Measurements from ENCODE around the gene TBC1D5.

GRCh38 chr3:17181413-17181907 lies 561.0 kb downstream of the TBC1D5 start:
- no peak for TF ChIP-seq SUZ12 (IDR thresholded peaks at IDR 0.05; ENCODE audit: low read length)
- TF ChIP-seq, protein P1, sequence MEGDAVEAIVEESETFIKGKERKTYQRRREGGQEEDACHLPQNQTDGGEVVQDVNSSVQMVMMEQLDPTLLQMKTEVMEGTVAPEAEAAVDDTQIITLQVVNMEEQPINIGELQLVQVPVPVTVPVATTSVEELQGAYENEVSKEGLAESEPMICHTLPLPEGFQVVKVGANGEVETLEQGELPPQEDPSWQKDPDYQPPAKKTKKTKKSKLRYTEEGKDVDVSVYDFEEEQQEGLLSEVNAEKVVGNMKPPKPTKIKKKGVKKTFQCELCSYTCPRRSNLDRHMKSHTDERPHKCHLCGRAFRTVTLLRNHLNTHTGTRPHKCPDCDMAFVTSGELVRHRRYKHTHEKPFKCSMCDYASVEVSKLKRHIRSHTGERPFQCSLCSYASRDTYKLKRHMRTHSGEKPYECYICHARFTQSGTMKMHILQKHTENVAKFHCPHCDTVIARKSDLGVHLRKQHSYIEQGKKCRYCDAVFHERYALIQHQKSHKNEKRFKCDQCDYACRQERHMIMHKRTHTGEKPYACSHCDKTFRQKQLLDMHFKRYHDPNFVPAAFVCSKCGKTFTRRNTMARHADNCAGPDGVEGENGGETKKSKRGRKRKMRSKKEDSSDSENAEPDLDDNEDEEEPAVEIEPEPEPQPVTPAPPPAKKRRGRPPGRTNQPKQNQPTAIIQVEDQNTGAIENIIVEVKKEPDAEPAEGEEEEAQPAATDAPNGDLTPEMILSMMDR (IDR thresholded peaks at IDR 0.05; ENCODE audit: control extremely low read depth in 1 of 3, insufficient read depth in 1 of 3, low read depth in 1 of 3, low read length in 3 of 3), result no peak
- TF ChIP-seq JUN (IDR thresholded peaks at IDR 0.05; ENCODE audit: low read depth, low read length), result no peak
- TF ChIP-seq NRF1 (IDR thresholded peaks at IDR 0.05; ENCODE audit: low read depth, low read length), result no peak
- TF ChIP-seq, protein P2, sequence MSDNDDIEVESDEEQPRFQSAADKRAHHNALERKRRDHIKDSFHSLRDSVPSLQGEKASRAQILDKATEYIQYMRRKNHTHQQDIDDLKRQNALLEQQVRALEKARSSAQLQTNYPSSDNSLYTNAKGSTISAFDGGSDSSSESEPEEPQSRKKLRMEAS (IDR thresholded peaks at IDR 0.05), result no peak
- no peak for TF ChIP-seq SIX5 (IDR thresholded peaks at IDR 0.05; ENCODE audit: low read depth, low read length)
- TF ChIP-seq EP300 (IDR thresholded peaks at IDR 0.05; ENCODE audit: borderline replicate concordance in 1 of 2, low read depth in 2 of 2, low read length in 2 of 2), result no peak
- TF ChIP-seq POLR2AphosphoS5 (IDR thresholded peaks at IDR 0.05; ENCODE audit: low read depth, low read length), result no peak
- TF ChIP-seq JUND (IDR thresholded peaks at IDR 0.05; ENCODE audit: low read length), result no peak
- TF ChIP-seq RFX5 (IDR thresholded peaks at IDR 0.05; ENCODE audit: borderline replicate concordance, low read depth, low read length), result no peak
- no peak for TF ChIP-seq EZH2 (IDR thresholded peaks at IDR 0.05; ENCODE audit: low read depth, low read length, severe bottlenecking)
